Activated naive CD8-positive, alpha-beta T cell treated with anti-CD3 and anti-CD28 coated beads, Interleukin-2, amount 50 U/mL, for 16 hours (primary cell): Measurements from ENCODE around the gene LRP2BP.
A peak's percentile ranks its signal among the peaks of the same experiment; 100 is the strongest.
"Not testable (repeated sequence)": the region's sequence is repeated elsewhere in the genome, so short reads cannot be mapped to it uniquely, and the experiment has no call there.

Experiments
- DNase-seq: peaks from one replicate; pipeline ENCODE4 v3.0.0-alpha.2; 2020; ENCODE audit warnings: low read depth, low spot score

LRP2BP gene

GRCh38 chr4:185395956-185396723 is 416 bp upstream of the LRP2BP start:
- peak; percentile 93 for DNase-seq

DNA sequence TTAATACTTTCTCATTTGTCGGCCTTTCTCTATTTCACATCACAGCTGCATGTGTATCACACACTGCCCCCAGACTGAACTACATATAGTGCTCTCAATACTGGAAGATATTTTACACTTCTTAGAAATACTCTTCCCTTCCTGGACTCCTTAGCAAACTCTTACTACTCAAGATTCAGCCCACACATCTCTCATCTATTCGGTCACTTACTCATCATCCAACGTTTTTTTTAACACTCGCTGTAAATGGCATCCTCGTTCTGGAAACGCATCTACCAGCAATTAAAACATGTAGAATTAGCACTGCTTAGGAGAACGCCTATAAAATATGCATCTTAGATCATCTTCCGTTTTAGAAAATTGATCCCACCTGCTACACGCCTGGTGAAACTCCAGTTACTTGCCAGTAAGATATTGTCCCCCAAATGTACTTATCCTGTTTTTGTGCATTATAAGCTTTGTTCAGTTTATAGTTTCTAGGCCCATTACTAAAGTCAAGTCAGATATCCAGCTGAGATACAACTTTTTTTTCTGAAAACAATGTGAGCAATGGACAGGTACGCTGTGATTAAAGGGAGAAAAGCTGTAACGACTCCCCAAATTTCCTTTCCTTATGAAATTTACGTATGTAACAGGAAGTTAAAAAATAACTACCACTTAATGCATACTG is 1.0 kb downstream of the LRP2BP start:
- no peak for DNase-seq

DNA sequence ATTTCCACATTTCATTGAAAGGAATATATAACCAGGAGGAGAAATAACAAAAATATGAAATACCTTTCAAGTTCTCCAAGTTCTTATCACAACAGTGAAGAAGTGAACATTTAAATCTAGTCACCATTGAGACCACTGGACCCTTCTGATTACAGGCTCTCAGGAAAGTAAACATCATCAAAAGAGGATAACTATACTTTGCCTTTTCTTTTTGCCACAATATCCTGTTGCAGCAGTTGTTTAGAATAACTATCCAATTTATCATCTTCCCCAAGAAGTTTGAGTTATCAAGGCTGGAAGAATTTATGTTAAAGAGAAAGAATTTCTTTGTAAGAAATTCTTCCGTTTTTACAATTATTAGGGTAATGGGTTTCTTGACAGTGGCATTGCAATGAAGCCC is 3.6 kb downstream of the LRP2BP start:
- no peak for DNase-seq

GRCh38 chr4:185390941-185391340 is 4.8 kb downstream of the LRP2BP start:
- DNase-seq = no peak

DNA sequence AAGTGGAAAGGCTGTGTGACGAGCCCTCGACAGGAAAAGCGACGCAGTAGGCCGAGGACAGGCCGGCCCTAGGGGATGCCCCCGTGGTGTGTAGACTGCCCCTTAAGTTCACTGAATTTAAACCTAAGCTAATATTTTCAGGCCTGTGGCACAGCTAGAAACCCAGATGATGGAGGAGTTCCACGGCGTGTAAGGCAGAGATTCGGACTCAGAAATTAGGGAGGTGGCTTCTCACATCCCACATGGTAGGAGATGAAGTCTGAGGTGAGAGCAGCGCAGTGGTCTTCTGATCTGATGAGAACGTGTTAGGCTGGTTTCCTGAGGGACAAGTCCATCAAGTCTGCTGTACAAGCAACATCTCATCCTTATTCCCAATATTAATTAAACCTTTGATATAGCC is 7.8 kb downstream of the LRP2BP start:
- DNase-seq = no peak

- DNase-seq = no peak
Observed at GRCh38 chr4:185384930-185385331, 10.8 kb downstream of the LRP2BP start.

GRCh38 chr4:185384061-185384460 is 11.7 kb downstream of the LRP2BP start:
- no peak for DNase-seq

DNA sequence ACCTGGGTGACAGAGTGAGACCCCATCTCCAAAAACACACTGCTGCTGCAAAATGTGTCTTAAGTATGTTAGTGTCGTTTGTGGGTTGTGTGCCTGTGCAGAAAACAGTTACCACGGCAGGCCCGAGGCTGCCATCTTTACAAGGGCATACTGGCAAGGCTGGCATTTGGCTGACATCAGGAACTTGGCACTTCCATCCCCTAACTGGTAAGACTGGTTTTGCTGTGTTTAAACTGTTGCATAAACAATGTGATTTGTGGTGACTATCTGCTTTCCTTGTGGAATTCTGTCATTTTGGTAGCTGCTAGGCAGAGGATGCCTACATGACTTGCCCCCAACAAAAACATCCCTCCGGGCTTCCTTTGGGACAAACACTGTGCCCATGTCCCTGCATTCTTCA is 12.3 kb downstream of the LRP2BP start:
- DNase-seq = no peak

DNA sequence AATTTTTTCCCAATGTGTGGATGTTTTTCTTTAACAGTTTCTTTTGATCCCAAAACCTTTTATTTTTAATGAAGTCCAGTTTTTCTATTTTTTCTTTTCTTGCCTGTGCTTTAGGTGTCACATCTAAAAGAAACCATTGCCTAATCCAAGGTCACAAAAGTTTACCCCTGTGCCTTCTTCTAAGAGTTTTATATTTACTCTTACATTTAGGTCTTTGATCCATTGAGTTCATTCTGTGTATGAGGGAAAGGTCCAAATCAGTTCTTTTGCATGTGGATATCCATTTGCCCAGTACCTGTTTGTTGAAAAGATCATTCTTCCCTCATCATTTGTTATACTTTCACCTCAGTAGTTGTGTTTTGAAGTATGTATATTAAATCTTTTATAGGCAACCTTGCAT is 13.0 kb downstream of the LRP2BP start:
- DNase-seq = no peak

GRCh38 chr4:185381288-185382196 is 14.2 kb downstream of the LRP2BP start:
- DNase-seq = no peak

DNA sequence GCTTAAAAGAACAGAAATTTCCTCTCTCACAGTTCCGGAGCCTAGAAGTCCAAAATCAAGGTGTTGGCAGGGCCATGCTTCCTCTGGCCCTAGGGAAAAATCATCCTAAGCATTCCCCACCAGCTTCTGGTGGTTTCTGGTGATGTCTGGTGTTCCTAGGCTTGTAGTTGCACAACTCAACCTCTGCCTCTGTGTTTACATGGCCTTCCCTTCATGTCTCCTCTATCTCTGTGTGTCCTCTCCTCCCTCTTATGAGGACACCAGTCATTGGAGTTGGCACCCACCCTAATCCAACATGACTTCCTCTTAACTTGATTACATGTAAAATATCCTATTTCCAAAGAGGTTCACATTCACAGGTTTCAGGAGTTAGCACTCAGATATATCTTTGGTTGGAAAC is 15.4 kb downstream of the LRP2BP start:
- no peak for DNase-seq

DNA sequence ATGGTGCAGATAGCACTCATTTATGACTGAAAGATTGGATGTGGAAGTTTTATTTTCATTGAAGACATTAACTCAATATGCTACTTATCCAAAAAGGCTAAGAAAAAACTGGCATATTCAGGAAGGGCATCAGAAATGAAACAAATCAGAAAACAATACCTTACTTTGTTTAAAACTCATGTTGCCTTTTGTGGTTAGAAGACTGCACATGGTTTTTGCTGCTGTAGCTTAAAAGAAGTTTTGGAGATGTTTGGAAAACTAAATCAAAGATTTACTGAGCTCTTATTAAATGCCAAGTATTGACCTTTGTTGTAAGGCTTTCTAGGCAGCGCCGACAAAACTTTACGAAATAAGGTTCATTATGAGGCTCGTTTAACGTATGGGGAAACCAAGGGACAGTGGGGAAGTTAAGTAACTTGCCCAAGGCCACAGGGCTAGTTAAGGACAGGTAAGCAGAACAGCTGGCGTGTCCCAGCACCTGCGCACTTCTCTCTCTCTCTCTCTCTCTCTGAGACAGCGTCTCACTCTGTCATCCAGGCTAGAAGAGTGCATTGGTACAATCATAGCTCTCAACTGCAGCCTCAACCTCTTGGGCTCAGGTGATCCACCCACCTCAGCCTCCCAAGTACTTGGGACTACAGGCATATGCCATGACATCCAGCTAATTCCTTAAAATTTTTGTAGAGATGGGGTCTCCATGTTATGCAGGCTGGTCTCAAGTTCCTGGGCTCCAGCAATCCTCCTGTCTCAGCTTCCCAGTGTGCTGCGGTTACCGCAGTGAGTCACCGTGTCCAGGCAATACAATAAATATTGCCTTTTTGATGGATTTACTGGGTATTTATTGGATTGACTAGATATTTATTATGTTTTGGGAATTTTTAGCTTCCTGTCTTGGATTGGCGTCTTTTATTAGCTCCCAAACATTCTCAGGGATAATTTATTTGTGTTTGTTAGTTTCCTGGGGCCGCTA is 16.1 kb downstream of the LRP2BP start:
- no peak for DNase-seq

DNA sequence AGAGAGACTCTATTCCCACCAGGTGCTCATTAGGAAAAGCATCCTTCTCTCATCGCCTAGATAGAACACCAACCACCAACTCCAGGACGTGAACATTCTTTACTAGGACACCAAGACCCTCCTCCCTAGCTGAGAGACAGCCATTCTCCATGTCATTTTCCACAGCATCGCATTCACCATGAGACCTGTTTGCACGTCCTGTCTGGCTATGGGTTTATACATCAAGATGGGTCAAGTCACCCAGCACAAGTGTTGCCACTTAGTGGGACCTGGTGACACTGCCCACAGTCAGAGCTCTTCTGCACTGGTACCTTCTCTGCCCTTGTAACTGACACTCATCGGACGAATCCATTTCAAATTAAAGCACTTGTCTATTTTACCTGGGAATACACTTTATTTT is 17.5 kb downstream of the LRP2BP start:
- DNase-seq = no peak

DNA sequence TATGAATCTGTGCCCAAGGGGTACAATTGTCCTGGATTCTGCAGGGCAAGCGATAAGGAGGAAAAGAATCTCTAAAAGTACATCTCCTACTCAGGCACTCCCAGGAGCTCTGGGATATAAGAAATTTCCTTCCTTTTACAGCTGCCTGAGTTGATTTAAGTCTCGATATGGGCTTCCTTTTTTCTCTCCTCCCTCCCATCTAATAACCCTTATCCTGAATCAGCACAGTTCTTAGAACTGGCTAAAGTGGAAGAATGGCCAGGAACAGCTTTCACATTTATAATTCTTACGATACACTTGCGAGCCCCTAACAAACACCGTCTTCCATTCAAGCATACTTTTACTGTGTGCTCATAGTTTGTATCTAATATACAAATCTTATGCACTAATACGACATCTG is 21.2 kb downstream of the LRP2BP start:
- DNase-seq = no peak

DNA sequence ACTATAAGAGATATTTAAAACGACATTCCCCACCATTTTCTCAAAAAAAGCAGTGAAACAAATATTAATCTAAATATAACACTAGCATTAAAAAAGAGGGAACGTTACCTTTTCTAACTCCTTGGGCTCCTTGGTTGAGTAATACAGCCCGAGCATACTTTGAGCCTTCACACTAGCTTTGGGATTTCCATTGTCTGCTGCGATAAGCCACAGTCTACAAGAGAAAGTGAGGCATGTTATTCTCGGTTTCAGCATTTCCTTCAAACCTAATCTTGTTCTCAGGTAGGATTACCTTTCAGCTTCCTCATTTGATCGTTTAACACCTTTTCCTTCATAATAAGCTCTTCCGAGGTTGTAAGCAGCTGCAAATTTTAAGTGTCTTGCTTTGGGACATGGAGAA is 21.7 kb downstream of the LRP2BP start:
- DNase-seq = no peak

GRCh38 chr4:185371702-185372101 is 24.0 kb downstream of the LRP2BP start:
- DNase-seq = no peak

DNA sequence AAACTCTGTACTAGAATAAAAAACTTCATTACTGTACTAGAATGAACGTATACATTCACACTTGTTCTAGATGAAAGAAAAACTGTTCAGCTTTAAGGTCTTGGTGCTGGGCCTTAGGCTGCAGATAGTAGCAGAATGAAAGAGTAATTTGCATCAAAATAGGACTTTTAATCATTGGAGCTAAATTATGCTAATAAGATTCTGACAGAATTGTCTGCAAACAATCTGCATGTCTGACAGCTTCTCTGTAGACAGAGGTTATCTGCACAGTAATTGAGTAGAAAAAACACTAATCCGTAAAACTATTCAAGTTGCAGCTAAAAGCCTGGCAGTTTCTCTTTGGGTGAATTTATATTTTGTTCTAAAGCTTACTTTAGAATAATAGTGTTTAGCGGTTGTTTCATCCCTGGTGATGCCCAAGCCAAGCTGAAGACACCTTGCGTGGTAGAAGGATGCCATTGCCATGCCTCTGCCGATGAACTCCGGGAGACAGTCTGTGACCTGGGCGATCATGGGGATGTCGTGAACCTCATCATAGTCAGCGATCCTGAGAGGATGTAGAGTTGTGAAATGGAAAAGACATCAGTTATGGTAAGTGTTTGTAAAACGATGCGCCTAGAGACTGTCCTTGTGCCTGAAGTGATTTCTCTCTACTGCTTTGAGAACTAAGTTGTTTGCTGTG is 25.3 kb downstream of the LRP2BP start:
- DNase-seq = no peak

DNA sequence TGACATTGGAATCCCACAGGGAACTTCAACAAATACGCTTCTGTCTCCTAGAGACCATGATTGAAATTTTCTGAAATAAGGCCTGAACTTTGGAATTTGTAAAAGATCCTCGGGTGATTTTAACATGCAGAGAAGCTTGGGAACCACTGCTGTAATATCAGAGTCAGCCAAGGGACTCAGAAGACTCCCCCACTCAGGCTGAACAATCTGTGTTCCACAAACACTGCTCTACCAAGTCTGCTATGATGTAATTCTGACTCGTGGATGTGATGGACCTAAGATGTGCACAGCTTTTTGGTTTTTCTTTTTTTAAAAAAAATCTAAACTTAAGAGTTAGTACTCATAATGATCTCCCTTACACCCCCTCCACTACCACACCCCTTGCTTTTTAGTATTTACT is 26.0 kb downstream of the LRP2BP start:
- no peak for DNase-seq

GRCh38 chr4:185364886-185365285 is 30.8 kb downstream of the LRP2BP start:
- no peak for DNase-seq

DNA sequence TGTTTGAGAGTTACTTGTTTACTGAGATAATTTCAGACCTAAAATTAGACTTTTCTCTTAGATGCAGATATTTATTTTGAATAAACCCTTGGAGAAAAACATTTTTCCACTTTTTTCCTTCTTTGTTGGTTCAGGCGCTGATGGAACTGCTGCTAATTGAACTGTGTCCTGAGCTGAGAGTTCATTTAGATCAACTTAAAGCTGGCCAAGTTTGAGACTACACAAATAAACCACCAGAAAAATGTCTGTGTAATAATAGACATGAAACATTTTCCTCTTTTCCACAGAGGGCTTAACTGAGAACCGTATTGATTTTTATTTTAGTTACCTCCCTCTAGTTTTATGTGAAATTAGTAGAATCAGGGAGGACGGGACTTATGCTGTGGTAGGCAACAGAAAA is 32.5 kb downstream of the LRP2BP start:
- DNase-seq = no peak

GRCh38 chr4:185362570-185362969 is 33.2 kb downstream of the LRP2BP start:
- DNase-seq = not testable (repeated sequence)
